Raji (cell line): ENCODE results near the gene ZNF879.

Experiments used
- POLR2A ChIP-seq: IDR thresholded peaks from 2 replicates; pipeline ENCODE4 v1.6.1; 2011; ENCODE audit warnings: low read depth, low read length, control low read depth; ENCODE audit not compliant: insufficient read depth

The ZNF879 gene

GRCh38 chr5:178994580-178995340 is 28.8 kb upstream of the ZNF879 start, which contains the start of gene GRM6:
Gene GRM6 (minus strand): TSS chr5:178995320. CDS start chr5:178994944, 376 bp downstream.
- TF ChIP-seq POLR2A, result no peak

- TF ChIP-seq POLR2A, result no peak
Observed at GRCh38 chr5:178995341-178995690, 28.3 kb upstream of the ZNF879 start.

- TF ChIP-seq POLR2A, result no peak
Observed at GRCh38 chr5:178996156-178996555, 27.4 kb upstream of the ZNF879 start.

- TF ChIP-seq POLR2A, result no peak
Observed at GRCh38 chr5:178997191-178997590, 26.4 kb upstream of the ZNF879 start.

DNA sequence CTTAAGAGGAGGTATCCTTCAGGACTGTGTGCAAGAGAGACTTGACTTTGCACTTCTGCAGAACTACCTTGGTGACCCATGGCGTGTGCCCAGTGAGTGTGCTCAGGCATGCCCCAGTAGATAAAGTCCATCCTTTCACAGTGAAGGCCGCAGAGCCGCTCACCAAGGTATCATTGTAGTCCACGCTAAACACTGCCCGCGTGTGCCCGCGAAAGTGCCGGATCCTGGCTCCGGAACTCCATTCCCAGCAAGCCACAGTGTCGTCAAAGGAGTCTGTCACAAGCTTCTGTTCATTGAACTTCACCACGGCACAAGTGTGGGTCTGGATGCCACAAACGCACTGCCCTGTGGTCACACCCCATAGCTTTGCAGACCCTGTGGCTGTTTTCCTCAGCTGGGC is 25.2 kb upstream of the ZNF879 start:
- TF ChIP-seq POLR2A, result no peak

GRCh38 chr5:179006564-179006963 is 17.0 kb upstream of the ZNF879 start:
- TF ChIP-seq POLR2A, result no peak

- no peak for TF ChIP-seq POLR2A
Observed at GRCh38 chr5:179008667-179009066, 14.9 kb upstream of the ZNF879 start.

GRCh38 chr5:179033004-179033580 is 9.5 kb downstream of the ZNF879 start:
- TF ChIP-seq POLR2A, result no peak

DNA sequence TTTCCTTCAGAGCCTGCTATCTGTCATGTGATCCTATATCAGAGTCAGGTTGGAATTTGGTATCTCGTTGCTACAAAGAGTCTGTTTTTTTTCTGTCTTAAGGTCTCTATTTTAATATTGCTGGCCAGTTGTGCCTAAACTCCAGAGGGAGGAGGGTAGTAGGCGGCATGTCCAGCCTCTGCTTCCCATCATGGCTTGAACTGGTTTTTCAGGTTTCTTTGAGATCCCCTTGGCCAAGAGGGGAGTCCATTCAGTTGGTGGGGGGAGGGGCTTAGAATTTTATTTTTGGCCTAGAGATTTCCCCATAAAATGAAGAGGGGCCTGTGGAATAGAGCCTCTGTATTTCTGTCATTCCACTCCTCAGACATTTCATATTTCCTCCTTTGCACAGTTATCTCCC is 21.2 kb downstream of the ZNF879 start:
- TF ChIP-seq POLR2A, result no peak

DNA sequence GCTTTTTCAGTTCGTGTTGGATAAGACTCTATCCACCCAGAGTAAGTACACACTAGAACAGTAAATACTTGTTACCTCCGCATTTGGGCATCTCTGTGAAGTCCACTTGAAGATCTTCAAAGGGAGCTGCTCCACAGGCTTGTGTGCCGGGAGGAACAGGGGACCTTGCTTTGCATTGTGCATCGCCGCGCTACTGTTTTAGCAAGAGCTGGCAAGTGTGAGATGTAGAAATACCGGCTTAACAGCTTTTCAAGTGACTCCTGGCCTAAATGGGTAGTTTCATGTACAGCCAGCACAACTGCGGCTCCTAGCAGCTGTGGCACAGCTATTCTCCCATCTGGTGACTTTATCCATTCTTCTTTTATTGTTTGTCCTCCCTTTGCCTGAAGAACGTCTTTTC is 28.2 kb downstream of the ZNF879 start:
- TF ChIP-seq POLR2A, result no peak

DNA sequence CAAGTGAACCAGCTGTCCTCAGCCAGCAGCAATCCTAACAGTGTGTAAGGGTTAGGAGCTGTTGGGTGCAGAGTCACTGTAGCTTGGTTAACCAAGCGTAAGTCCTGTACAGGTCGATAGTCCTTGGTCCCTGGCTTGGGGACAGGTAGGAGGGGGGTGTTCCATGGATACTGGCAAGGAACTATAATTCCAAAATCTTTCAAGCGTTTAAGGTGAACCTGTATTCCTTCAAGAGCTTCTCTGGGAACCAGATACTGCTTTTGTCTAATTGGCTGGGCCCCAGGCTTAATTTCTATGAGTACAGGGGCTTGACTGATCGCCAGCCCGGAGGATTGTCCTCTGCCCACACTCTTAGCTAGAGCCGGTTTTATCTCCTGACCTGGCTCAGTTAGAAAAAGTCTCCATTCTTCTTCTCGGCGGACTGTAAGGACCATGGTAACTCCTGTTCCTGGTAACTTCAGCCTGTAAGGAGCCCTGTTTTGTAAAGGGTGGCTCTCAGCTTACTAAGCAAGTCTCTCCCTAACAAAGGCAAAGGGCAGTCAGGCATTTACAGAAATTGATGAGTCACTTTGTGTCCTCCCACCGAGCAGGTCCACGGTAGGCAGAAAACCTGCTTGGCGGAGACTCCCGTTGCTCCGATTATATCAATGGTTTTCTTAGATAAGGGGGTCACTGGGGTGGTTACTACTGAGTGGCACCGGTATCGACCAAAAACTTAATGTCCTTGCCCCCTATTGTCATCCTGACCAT is 30.6 kb downstream of the ZNF879 start:
- no peak for TF ChIP-seq POLR2A

GRCh38 chr5:179054876-179055275 is 31.3 kb downstream of the ZNF879 start:
- no peak for TF ChIP-seq POLR2A

GRCh38 chr5:179055436-179055835 is 31.8 kb downstream of the ZNF879 start:
- no peak for TF ChIP-seq POLR2A

DNA sequence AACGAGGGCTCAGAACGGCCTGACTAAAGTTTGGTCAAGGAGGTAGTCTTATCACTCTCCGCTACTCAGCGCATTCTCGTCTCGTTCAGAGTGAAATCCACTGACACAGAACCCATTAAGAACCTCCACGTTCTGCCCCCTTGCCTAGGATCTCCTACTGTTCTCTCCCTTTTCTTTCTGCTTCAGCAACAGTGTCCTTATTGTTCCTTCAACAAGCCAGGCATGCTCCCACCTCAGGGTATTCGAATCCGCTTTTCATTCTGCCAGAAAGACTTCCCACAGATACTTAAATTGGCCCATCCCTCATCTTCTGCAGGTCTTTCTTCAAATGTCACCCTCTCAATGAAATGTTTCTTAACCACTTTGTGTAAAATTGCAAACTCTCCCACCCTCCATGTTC is 32.2 kb downstream of the ZNF879 start:
- TF ChIP-seq POLR2A, result no peak

GRCh38 chr5:179060116-179061008 is 36.8 kb downstream of the ZNF879 start, which contains the start of gene ZNF354C:
Gene ZNF354C (plus strand): TSS chr5:179060373. CDS start chr5:179062069, 1,696 bp downstream.
- TF ChIP-seq POLR2A, result no peak
